Measurements from ENCODE around the gene ASB9. TPM values are rescaled to one million over a fixed set of nuclear protein-coding genes. Genes with fewer than 3 reads are reported as not detected.
"Not testable (repeated sequence)": the region's sequence is repeated elsewhere in the genome, so short reads cannot be mapped to it uniquely, and the experiment has no call there.

Gene ASB9
- total RNA-seq, 1 donor from 2014 or later, result not detected

GRCh38 chrX:15311119-15311518 lies 41.2 kb upstream of the ASB9 start:
- H3K27me3 Mint-ChIP-seq (ENCODE audit: unreplicated experiment), result no peaks in the 10 kb centered on the region
- no peak overlapping the region for H3K27ac Mint-ChIP-seq (ENCODE audit: unreplicated experiment)
- no peaks in the 10 kb centered on the region for H3K4me1 Mint-ChIP-seq (ENCODE audit: low read depth, unreplicated experiment)
- no peak for TF ChIP-seq CTCF (IDR thresholded peaks at IDR 0.05; ENCODE audit: partially characterized antibody, unreplicated experiment)
- no peak overlapping the region for H3K4me3 Mint-ChIP-seq (ENCODE audit: unreplicated experiment)
- no peaks in the 10 kb centered on the region for H3K36me3 Mint-ChIP-seq (ENCODE audit: unreplicated experiment)
- no peak for DNase-seq
- no peaks in the 10 kb centered on the region for H3K9me3 Mint-ChIP-seq (ENCODE audit: unreplicated experiment)

- Mint-ChIP-seq H3K36me3 (ENCODE audit: unreplicated experiment) (no peaks in the 10 kb centered on the region), H3K27me3 (ENCODE audit: unreplicated experiment) (no peaks in the 10 kb centered on the region), H3K4me1 (ENCODE audit: low read depth, unreplicated experiment) (no peaks in the 10 kb centered on the region), H3K9me3 (ENCODE audit: unreplicated experiment) (no peaks in the 10 kb centered on the region), H3K4me3 (ENCODE audit: unreplicated experiment) (no peak overlapping the region), H3K27ac (ENCODE audit: unreplicated experiment) (no peak overlapping the region)
- no peak for TF ChIP-seq CTCF (IDR thresholded peaks at IDR 0.05; ENCODE audit: partially characterized antibody, unreplicated experiment)
- no peak for DNase-seq
These were observed 40.2 kb upstream of the ASB9 start for GRCh38 chrX:15310117-15310516.

GRCh38 chrX:15305899-15306298 lies 36.0 kb upstream of the ASB9 start:
- H3K27me3 Mint-ChIP-seq (ENCODE audit: unreplicated experiment); H3K4me3 Mint-ChIP-seq (ENCODE audit: unreplicated experiment); H3K4me1 Mint-ChIP-seq (ENCODE audit: low read depth, unreplicated experiment); H3K36me3 Mint-ChIP-seq (ENCODE audit: unreplicated experiment); DNase-seq; H3K9me3 Mint-ChIP-seq (ENCODE audit: unreplicated experiment); H3K27ac Mint-ChIP-seq (ENCODE audit: unreplicated experiment): not testable (repeated sequence)

- Mint-ChIP-seq H3K27me3 (ENCODE audit: unreplicated experiment) (no peaks in the 10 kb centered on the region), H3K27ac (ENCODE audit: unreplicated experiment) (no peak overlapping the region), H3K4me1 (ENCODE audit: low read depth, unreplicated experiment) (no peaks in the 10 kb centered on the region), H3K36me3 (ENCODE audit: unreplicated experiment) (no peaks in the 10 kb centered on the region), H3K4me3 (ENCODE audit: unreplicated experiment) (no peak overlapping the region), H3K9me3 (ENCODE audit: unreplicated experiment) (no peaks in the 10 kb centered on the region)
- no peak for TF ChIP-seq CTCF (IDR thresholded peaks at IDR 0.05; ENCODE audit: partially characterized antibody, unreplicated experiment)
- no peak for DNase-seq
These were observed 32.0 kb upstream of the ASB9 start for GRCh38 chrX:15301924-15302323.

GRCh38 chrX:15299941-15300851 lies 30.3 kb upstream of the ASB9 start:
- Mint-ChIP-seq H3K36me3 (ENCODE audit: unreplicated experiment) (no peaks in the 10 kb centered on the region), H3K4me1 (ENCODE audit: low read depth, unreplicated experiment) (no peaks in the 10 kb centered on the region)

More at GRCh38 chrX:15299941-15300851, 30.3 kb upstream of the ASB9 start:
- Mint-ChIP-seq H3K4me3 (ENCODE audit: unreplicated experiment) (no peak overlapping the region), H3K27me3 (ENCODE audit: unreplicated experiment) (no peaks in the 10 kb centered on the region), H3K27ac (ENCODE audit: unreplicated experiment) (no peak overlapping the region), H3K9me3 (ENCODE audit: unreplicated experiment) (no peaks in the 10 kb centered on the region)
- DNase-seq, result no peak
- peak; percentile 51 for TF ChIP-seq CTCF (IDR thresholded peaks at IDR 0.05; ENCODE audit: partially characterized antibody, unreplicated experiment)

Measured in glutamatergic neuron (in vitro differentiated cells).